Calu3 (cell line): ENCODE data around the gene LOXL4. TPM values are rescaled to one million over a fixed set of nuclear protein-coding genes. Genes with fewer than 3 reads are reported as not detected.
"Not testable (repeated sequence)": the region's sequence is repeated elsewhere in the genome, so short reads cannot be mapped to it uniquely, and the experiment has no call there.

Experiments
- BruUV-seq: library from RNA; stranded (reverse); fragments of 400-500 nt; replicated peaks from 2 replicates; lab custom pipeline; 2021; lab: Mats Ljungman, UMichigan
- CTCF ChIA-PET: fragments of 300-600 bp; sonication (Branson Sonifier 250); formaldehyde crosslinking; loops from one replicate; lab custom pipeline; 2022; ENCODE audit warnings: antibody characterized with exemption; lab: Charles Lee
- DNase-seq: peaks from one replicate; pipeline ENCODE4 v3.0.0; 2022
- H3K27ac Mint-ChIP-seq: one replicate; pipeline ENCODE4 v1.8.0; 2022; ENCODE audit warnings: mixed read lengths; ENCODE audit not compliant: unreplicated experiment
- H3K27me3 Mint-ChIP-seq: one replicate; pipeline ENCODE4 v1.8.0; 2022; ENCODE audit warnings: mixed read lengths; ENCODE audit not compliant: unreplicated experiment
- H3K36me3 Mint-ChIP-seq: one replicate; pipeline ENCODE4 v1.8.0; 2022; ENCODE audit warnings: mild to moderate bottlenecking, moderate library complexity, mixed read lengths; ENCODE audit not compliant: insufficient read depth, unreplicated experiment
- H3K4me1 Mint-ChIP-seq: one replicate; pipeline ENCODE4 v1.8.0; 2022; ENCODE audit warnings: mild to moderate bottlenecking, low read depth, mixed read lengths; ENCODE audit not compliant: unreplicated experiment
- H3K4me3 Mint-ChIP-seq: one replicate; pipeline ENCODE4 v1.8.0; 2022; ENCODE audit warnings: mild to moderate bottlenecking, low read depth, moderate library complexity, mixed read lengths; ENCODE audit not compliant: unreplicated experiment
- H3K9me3 Mint-ChIP-seq: one replicate; pipeline ENCODE4 v1.8.0; 2022; ENCODE audit warnings: low read depth, mixed read lengths; ENCODE audit not compliant: unreplicated experiment
- intact Hi-C: fragments of 100-400 bp; cut with micrococcal nuclease; formaldehyde crosslinking; loops from one replicate; pipeline ENCODE4 v1.10.0; 2022; ENCODE audit not compliant: unreplicated experiment
- total RNA-seq: library from RNA; stranded (reverse); gene quantifications from 2 replicates; pipeline ENCODE4 v1.2.3, GENCODE V29; 2022
- TF ChIP-seq, protein P1 (sequence below): fragments of 200-600 bp; IDR thresholded peaks from one replicate; pipeline ENCODE4 v1.8.0; 2022; ENCODE audit warnings: antibody characterized with exemption; ENCODE audit not compliant: unreplicated experiment

Gene LOXL4
- total RNA-seq, 1 experiment from 2014 or later = 2.2 TPM

DNA sequence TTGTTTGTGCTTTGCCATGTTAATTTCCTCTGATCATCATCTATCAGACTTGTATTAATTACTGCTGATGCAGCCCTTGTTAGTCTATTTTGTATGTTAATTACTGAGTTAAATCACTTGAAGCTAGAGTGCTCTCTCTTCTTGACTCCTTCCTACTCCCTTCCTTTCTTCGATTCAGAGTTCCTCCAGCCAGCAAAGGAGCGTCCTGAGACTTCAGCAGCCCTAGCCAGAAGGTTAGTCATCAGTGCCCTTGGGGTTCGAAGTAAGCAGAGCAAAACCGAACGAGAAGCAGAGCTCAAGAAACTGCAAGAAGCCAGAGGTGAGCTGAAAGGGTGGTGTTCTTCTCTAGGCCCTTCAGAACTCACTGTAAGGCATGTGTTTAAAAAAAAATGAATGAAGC is 32.1 kb downstream of the LOXL4 start:
- TF ChIP-seq, protein P1, sequence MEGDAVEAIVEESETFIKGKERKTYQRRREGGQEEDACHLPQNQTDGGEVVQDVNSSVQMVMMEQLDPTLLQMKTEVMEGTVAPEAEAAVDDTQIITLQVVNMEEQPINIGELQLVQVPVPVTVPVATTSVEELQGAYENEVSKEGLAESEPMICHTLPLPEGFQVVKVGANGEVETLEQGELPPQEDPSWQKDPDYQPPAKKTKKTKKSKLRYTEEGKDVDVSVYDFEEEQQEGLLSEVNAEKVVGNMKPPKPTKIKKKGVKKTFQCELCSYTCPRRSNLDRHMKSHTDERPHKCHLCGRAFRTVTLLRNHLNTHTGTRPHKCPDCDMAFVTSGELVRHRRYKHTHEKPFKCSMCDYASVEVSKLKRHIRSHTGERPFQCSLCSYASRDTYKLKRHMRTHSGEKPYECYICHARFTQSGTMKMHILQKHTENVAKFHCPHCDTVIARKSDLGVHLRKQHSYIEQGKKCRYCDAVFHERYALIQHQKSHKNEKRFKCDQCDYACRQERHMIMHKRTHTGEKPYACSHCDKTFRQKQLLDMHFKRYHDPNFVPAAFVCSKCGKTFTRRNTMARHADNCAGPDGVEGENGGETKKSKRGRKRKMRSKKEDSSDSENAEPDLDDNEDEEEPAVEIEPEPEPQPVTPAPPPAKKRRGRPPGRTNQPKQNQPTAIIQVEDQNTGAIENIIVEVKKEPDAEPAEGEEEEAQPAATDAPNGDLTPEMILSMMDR = no peak
- intact Hi-C loops = no loop called here
- CTCF ChIA-PET = no interaction called here
- Mint-ChIP-seq H3K27me3 (no peaks in the 10 kb centered on the region), H3K4me1 (no peaks in the 10 kb centered on the region), H3K4me3 (no peak overlapping the region), H3K27ac (no peak overlapping the region), H3K36me3 (no peaks in the 10 kb centered on the region), H3K9me3 (no peaks in the 10 kb centered on the region)
- BruUV-seq = no TSS peak
- no peak for DNase-seq

- Mint-ChIP-seq H3K27ac (no peak overlapping the region), H3K27me3 (no peaks in the 10 kb centered on the region), H3K4me3 (no peak overlapping the region), H3K36me3 (no peaks in the 10 kb centered on the region), H3K4me1 (no peaks in the 10 kb centered on the region), H3K9me3 (no peaks in the 10 kb centered on the region)
- TF ChIP-seq, protein P1 = no peak
- no TSS peak for BruUV-seq
- intact Hi-C loops = no loop called here
- DNase-seq = no peak
- CTCF ChIA-PET = no interaction called here
Measured at GRCh38 chr10:98231417-98231816, 36.6 kb downstream of the LOXL4 start.

DNA sequence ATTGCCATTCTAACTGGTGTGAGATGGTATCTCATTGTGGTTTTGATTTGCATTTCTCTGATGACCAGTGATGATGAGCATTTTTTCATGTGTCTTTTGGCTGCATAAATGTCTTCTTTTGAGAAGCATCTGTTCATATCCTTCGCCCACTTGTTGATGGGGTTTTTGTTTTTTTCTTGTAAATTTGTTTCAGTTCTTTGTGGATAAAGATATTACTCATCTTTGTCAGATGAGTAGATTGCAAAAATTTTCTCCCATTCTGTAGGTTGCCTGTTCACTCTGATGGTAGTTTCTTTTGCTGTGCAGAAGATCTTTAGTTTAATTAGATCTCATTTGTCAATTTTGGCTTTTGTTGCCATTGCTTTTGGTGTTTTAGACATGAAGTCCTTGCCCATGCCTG is 39.7 kb downstream of the LOXL4 start:
- H3K36me3 Mint-ChIP-seq, intact Hi-C loops, H3K9me3 Mint-ChIP-seq, CTCF ChIA-PET, DNase-seq, BruUV-seq, H3K4me3 Mint-ChIP-seq, H3K27me3 Mint-ChIP-seq, H3K27ac Mint-ChIP-seq, H3K4me1 Mint-ChIP-seq: not testable (repeated sequence)

DNA sequence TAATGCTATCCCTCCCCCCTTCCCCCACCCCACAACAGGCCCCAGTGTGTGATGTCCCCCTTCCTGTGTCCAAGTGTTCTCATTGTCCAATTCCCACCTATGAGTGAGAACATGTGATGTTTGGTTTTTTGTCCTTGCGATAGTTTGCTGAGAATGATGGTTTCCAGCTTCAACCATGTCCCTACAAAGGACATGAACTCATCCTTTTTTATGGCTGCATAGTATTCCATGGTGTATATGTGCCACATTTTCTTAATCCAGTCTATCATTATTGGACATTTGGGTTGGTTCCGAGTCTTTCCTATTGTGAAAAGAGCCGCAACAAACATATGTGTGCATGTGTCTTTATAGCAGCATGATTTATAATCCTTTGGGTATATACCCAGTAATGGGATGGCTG is 40.3 kb downstream of the LOXL4 start:
- CTCF ChIA-PET, H3K36me3 Mint-ChIP-seq, BruUV-seq, H3K27me3 Mint-ChIP-seq, H3K4me1 Mint-ChIP-seq, H3K27ac Mint-ChIP-seq, DNase-seq, H3K9me3 Mint-ChIP-seq, intact Hi-C loops, H3K4me3 Mint-ChIP-seq: not testable (repeated sequence)

- Mint-ChIP-seq H3K4me1 (no peaks in the 10 kb centered on the region), H3K27me3 (no peaks in the 10 kb centered on the region), H3K36me3 (no peaks in the 10 kb centered on the region), H3K9me3 (no peaks in the 10 kb centered on the region), H3K27ac (no peak overlapping the region), H3K4me3 (no peak overlapping the region)
- BruUV-seq = no TSS peak
- DNase-seq = no peak
- TF ChIP-seq, protein P1 = no peak
- intact Hi-C loops = no loop called here
- CTCF ChIA-PET = no interaction called here
Measured at GRCh38 chr10:98226508-98227144, 41.4 kb downstream of the LOXL4 start.
